Activated naive CD4-positive, alpha-beta T cell treated with anti-CD3 and anti-CD28 coated beads for 36 hours (primary cell): Measurements from ENCODE around the gene COL24A1. TPM values are rescaled to one million over a fixed set of nuclear protein-coding genes. Genes with fewer than 3 reads are reported as not detected.
"Not testable (repeated sequence)": the region's sequence is repeated elsewhere in the genome, so short reads cannot be mapped to it uniquely, and the experiment has no call there.

Experiments used
- CTCF ChIA-PET: fragments of 350-600 bp; sonication (Branson Sonifier 250); formaldehyde crosslinking; loops from one replicate; lab custom pipeline; 2021; ENCODE audit warnings: antibody characterized with exemption; lab: Charles Lee
- DNase-seq: peaks from one replicate; pipeline ENCODE4 v3.0.0-alpha.2; 2020
- H3K27ac Mint-ChIP-seq: one replicate; pipeline ENCODE4 v1.8.0; 2021; ENCODE audit warnings: mild to moderate bottlenecking, mixed read lengths
- H3K27me3 Mint-ChIP-seq: one replicate; pipeline ENCODE4 v1.8.0; 2021; ENCODE audit warnings: low read depth, mixed read lengths
- H3K36me3 Mint-ChIP-seq: one replicate; pipeline ENCODE4 v1.8.0; 2021; ENCODE audit warnings: low read depth, mixed read lengths
- H3K4me1 Mint-ChIP-seq: one replicate; pipeline ENCODE4 v1.8.0; 2021; ENCODE audit warnings: low read depth, mixed read lengths
- H3K4me3 Mint-ChIP-seq: one replicate; pipeline ENCODE4 v1.8.0; 2021; ENCODE audit warnings: mild to moderate bottlenecking, moderate library complexity, mixed read lengths
- H3K9me3 Mint-ChIP-seq: one replicate; pipeline ENCODE4 v1.8.0; 2021; ENCODE audit warnings: mixed read lengths
- intact Hi-C: fragments of 100-400 bp; cut with micrococcal nuclease; formaldehyde crosslinking; loops from one replicate; pipeline ENCODE4 v1.15.1; 2023
- total RNA-seq, 2 experiments: library from RNA; stranded (reverse); gene quantifications; one replicate each; pipeline ENCODE4 v1.2.3, GENCODE V29; 2021

Gene COL24A1
- total RNA-seq, 2 experiments from 2014 or later = not detected

- Mint-ChIP-seq H3K9me3 (no peaks in the 10 kb centered on the region), H3K27ac (no peak overlapping the region), H3K4me3 (no peak overlapping the region), H3K27me3 (no peaks in the 10 kb centered on the region), H3K36me3 (no peaks in the 10 kb centered on the region), H3K4me1 (no peaks in the 10 kb centered on the region)
- CTCF ChIA-PET = no interaction called here
- intact Hi-C loops = no loop called here
- DNase-seq = no peak
Measured at GRCh38 chr1:85799737-85800136, 356.8 kb downstream of the COL24A1 start.

- Mint-ChIP-seq H3K27me3 (peaks cover 5% of the 10 kb centered on the region), H3K4me1 (no peaks in the 10 kb centered on the region), H3K9me3 (no peaks in the 10 kb centered on the region), H3K36me3 (no peaks in the 10 kb centered on the region), H3K4me3 (no peak overlapping the region), H3K27ac (no peak overlapping the region)
- CTCF ChIA-PET = no interaction called here
- no peak for DNase-seq
- intact Hi-C loops = no loop called here
Measured at GRCh38 chr1:85798419-85798818, 358.2 kb downstream of the COL24A1 start.

GRCh38 chr1:85777021-85777420 is 379.6 kb downstream of the COL24A1 start:
- H3K4me3 Mint-ChIP-seq, H3K27ac Mint-ChIP-seq, H3K36me3 Mint-ChIP-seq, H3K4me1 Mint-ChIP-seq, DNase-seq, CTCF ChIA-PET, H3K27me3 Mint-ChIP-seq, intact Hi-C loops, H3K9me3 Mint-ChIP-seq: not testable (repeated sequence)

- H3K9me3 Mint-ChIP-seq = no peaks in the 10 kb centered on the region
- H3K36me3 Mint-ChIP-seq = no peaks in the 10 kb centered on the region
- CTCF ChIA-PET = no interaction called here
- no peak overlapping the region for H3K27ac Mint-ChIP-seq
- intact Hi-C loops = no loop called here
- no peak for DNase-seq
- H3K4me3 Mint-ChIP-seq = no peak overlapping the region
- H3K4me1 Mint-ChIP-seq = no peaks in the 10 kb centered on the region
- H3K27me3 Mint-ChIP-seq = no peaks in the 10 kb centered on the region
Measured at GRCh38 chr1:85762804-85763203, 393.8 kb downstream of the COL24A1 start.

GRCh38 chr1:85756864-85757263 is 399.7 kb downstream of the COL24A1 start:
- no peak for DNase-seq
- H3K9me3 Mint-ChIP-seq = peaks cover 4% of the 10 kb centered on the region
- no peaks in the 10 kb centered on the region for H3K4me1 Mint-ChIP-seq
- no peaks in the 10 kb centered on the region for H3K27me3 Mint-ChIP-seq
- H3K27ac Mint-ChIP-seq = no peak overlapping the region
- CTCF ChIA-PET = interaction anchor here (0.6 kb wide), 1 partner anchor 462 kb away, joined by 3 read pairs; no protein-coding TSS in a partner anchor
- no peaks in the 10 kb centered on the region for H3K36me3 Mint-ChIP-seq
- no peak overlapping the region for H3K4me3 Mint-ChIP-seq
- intact Hi-C loops = no loop called here

GRCh38 chr1:85748120-85748519 is 408.5 kb downstream of the COL24A1 start:
- H3K9me3 Mint-ChIP-seq = peaks cover 2% of the 10 kb centered on the region
- CTCF ChIA-PET = no interaction called here
- H3K4me3 Mint-ChIP-seq = no peak overlapping the region
- intact Hi-C loops = no loop called here
- DNase-seq = no peak
- H3K27ac Mint-ChIP-seq = no peak overlapping the region
- H3K27me3 Mint-ChIP-seq = peaks cover 7% of the 10 kb centered on the region
- H3K36me3 Mint-ChIP-seq = no peaks in the 10 kb centered on the region
- no peaks in the 10 kb centered on the region for H3K4me1 Mint-ChIP-seq

GRCh38 chr1:85746777-85747176 is 409.8 kb downstream of the COL24A1 start:
- Mint-ChIP-seq H3K4me3 (no peak overlapping the region), H3K27ac (no peak overlapping the region), H3K27me3 (peaks cover 14% of the 10 kb centered on the region), H3K9me3 (peaks cover 2% of the 10 kb centered on the region), H3K36me3 (no peaks in the 10 kb centered on the region), H3K4me1 (no peaks in the 10 kb centered on the region)
- CTCF ChIA-PET = interaction anchor here (0.6 kb wide), 1 partner anchor 139 kb away, joined by 4 read pairs; no protein-coding TSS in a partner anchor
- no peak for DNase-seq
- intact Hi-C loops = no loop called here

GRCh38 chr1:85743814-85744213 is 412.8 kb downstream of the COL24A1 start:
- H3K9me3 Mint-ChIP-seq = peaks cover 2% of the 10 kb centered on the region
- intact Hi-C loops = no loop called here
- no peaks in the 10 kb centered on the region for H3K4me1 Mint-ChIP-seq
- H3K27me3 Mint-ChIP-seq = peaks cover 24% of the 10 kb centered on the region
- CTCF ChIA-PET = no interaction called here
- H3K36me3 Mint-ChIP-seq = no peaks in the 10 kb centered on the region
- H3K4me3 Mint-ChIP-seq = no peak overlapping the region
- DNase-seq = no peak
- H3K27ac Mint-ChIP-seq = no peak overlapping the region

- Mint-ChIP-seq H3K36me3 (no peaks in the 10 kb centered on the region), H3K27ac (no peak overlapping the region), H3K27me3 (peaks cover 10% of the 10 kb centered on the region), H3K4me3 (no peak overlapping the region), H3K9me3 (no peaks in the 10 kb centered on the region), H3K4me1 (no peaks in the 10 kb centered on the region)
- no peak for DNase-seq
- CTCF ChIA-PET = no interaction called here
- intact Hi-C loops = no loop called here
Measured at GRCh38 chr1:85734931-85735330, 421.6 kb downstream of the COL24A1 start.

GRCh38 chr1:85718678-85719340 is 437.8 kb downstream of the COL24A1 start:
- intact Hi-C loops = no loop called here
- Mint-ChIP-seq H3K36me3 (peaks cover 5% of the 10 kb centered on the region), H3K4me1 (no peaks in the 10 kb centered on the region), H3K27ac (no peak overlapping the region), H3K27me3 (peaks cover 4% of the 10 kb centered on the region), H3K4me3 (no peak overlapping the region), H3K9me3 (peaks cover 13% of the 10 kb centered on the region)
- no peak for DNase-seq
- CTCF ChIA-PET = interaction anchor here (1.0 kb wide), 1 partner anchor 446 kb away, joined by 4 read pairs; no protein-coding TSS in a partner anchor

GRCh38 chr1:85714418-85715114 is 442.0 kb downstream of the COL24A1 start:
- H3K4me3 Mint-ChIP-seq, intact Hi-C loops, H3K4me1 Mint-ChIP-seq, CTCF ChIA-PET, H3K36me3 Mint-ChIP-seq, DNase-seq, H3K27ac Mint-ChIP-seq, H3K27me3 Mint-ChIP-seq, H3K9me3 Mint-ChIP-seq: not testable (repeated sequence)

- CTCF ChIA-PET = interaction anchor here (1.0 to 1.3 kb wide), 3 partner anchors 10 to 16 kb away, joined by 3 to 7 read pairs (median 5); no protein-coding TSS in a partner anchor
- intact Hi-C loops = loop anchor here (1.0 to 10.0 kb wide), 11 partner anchors 132 to 1404 kb away; partner anchors contain the start of genes BCL10, C1orf52, HS2ST1 and SAMD13
- Mint-ChIP-seq H3K36me3 (peaks cover 17% of the 10 kb centered on the region), H3K27me3 (no peaks in the 10 kb centered on the region), H3K9me3 (no peaks in the 10 kb centered on the region), H3K4me1 (peaks cover 17% of the 10 kb centered on the region), H3K4me3 (no peak overlapping the region), H3K27ac (no peak overlapping the region)
- DNase-seq = no peak
Measured at GRCh38 chr1:85708829-85709227, 447.7 kb downstream of the COL24A1 start.
